Measurements from ENCODE around the gene HHIPL2. TPM values are rescaled to one million over a fixed set of nuclear protein-coding genes. Genes with fewer than 3 reads are reported as not detected.

The HHIPL2 gene
- total RNA-seq, 1 experiment from 2014 or later, result 14.7 TPM

DNA sequence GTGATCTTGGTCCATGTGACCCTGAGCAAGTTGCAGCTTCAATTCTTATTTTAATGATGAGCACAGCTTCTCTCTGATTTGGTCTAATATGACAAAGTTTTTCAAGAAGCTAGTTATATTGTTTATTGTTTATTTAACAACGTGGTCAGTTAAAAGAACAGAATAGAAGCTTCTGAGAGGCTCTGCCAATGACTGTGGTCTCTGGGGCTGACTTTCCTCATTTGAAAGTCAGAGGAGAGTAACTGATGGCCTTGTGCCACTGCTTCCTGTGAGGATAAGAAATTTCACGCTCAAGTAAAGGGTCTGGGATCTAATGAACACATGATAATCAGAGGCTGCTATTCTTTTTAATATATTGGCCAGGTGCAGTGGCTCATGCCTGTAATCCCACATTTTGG lies 7.3 kb downstream of the HHIPL2 start:
- 0 out of 2 replicates have a peak overlapping the region, but pooled peaks have one; percentile 12 for H3K27ac ChIP-seq (ENCODE audit: low read length)
- no peaks in the 10 kb centered on the region for H3K9me3 ChIP-seq (ENCODE audit: control insufficient read depth, insufficient read depth, low read depth, low read length)
- TF ChIP-seq POLR2AphosphoS5 (IDR thresholded peaks at IDR 0.05; ENCODE audit: low read depth, low read length), result no peak
- TF ChIP-seq TCF7L2 (IDR thresholded peaks at IDR 0.05; ENCODE audit: low read depth, low read length), result no peak
- TF ChIP-seq, protein P1, sequence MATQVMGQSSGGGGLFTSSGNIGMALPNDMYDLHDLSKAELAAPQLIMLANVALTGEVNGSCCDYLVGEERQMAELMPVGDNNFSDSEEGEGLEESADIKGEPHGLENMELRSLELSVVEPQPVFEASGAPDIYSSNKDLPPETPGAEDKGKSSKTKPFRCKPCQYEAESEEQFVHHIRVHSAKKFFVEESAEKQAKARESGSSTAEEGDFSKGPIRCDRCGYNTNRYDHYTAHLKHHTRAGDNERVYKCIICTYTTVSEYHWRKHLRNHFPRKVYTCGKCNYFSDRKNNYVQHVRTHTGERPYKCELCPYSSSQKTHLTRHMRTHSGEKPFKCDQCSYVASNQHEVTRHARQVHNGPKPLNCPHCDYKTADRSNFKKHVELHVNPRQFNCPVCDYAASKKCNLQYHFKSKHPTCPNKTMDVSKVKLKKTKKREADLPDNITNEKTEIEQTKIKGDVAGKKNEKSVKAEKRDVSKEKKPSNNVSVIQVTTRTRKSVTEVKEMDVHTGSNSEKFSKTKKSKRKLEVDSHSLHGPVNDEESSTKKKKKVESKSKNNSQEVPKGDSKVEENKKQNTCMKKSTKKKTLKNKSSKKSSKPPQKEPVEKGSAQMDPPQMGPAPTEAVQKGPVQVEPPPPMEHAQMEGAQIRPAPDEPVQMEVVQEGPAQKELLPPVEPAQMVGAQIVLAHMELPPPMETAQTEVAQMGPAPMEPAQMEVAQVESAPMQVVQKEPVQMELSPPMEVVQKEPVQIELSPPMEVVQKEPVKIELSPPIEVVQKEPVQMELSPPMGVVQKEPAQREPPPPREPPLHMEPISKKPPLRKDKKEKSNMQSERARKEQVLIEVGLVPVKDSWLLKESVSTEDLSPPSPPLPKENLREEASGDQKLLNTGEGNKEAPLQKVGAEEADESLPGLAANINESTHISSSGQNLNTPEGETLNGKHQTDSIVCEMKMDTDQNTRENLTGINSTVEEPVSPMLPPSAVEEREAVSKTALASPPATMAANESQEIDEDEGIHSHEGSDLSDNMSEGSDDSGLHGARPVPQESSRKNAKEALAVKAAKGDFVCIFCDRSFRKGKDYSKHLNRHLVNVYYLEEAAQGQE (IDR thresholded peaks at IDR 0.05; ENCODE audit: insufficient read depth in 1 of 2, low read depth in 2 of 2, low read length in 1 of 2), result no peak
- TF ChIP-seq, protein P2, sequence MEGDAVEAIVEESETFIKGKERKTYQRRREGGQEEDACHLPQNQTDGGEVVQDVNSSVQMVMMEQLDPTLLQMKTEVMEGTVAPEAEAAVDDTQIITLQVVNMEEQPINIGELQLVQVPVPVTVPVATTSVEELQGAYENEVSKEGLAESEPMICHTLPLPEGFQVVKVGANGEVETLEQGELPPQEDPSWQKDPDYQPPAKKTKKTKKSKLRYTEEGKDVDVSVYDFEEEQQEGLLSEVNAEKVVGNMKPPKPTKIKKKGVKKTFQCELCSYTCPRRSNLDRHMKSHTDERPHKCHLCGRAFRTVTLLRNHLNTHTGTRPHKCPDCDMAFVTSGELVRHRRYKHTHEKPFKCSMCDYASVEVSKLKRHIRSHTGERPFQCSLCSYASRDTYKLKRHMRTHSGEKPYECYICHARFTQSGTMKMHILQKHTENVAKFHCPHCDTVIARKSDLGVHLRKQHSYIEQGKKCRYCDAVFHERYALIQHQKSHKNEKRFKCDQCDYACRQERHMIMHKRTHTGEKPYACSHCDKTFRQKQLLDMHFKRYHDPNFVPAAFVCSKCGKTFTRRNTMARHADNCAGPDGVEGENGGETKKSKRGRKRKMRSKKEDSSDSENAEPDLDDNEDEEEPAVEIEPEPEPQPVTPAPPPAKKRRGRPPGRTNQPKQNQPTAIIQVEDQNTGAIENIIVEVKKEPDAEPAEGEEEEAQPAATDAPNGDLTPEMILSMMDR (IDR thresholded peaks at IDR 0.05), result no peak
- TF ChIP-seq SIN3A (IDR thresholded peaks at IDR 0.05; ENCODE audit: borderline replicate concordance, insufficient read depth, low read depth, low read length), result no peak
- ATAC-seq (no peak), DNase-seq (ENCODE audit: low read depth, low spot score) (no peak)
- H3K36me3 ChIP-seq (ENCODE audit: control insufficient read depth, insufficient read depth, low read length), result no peaks in the 10 kb centered on the region
- no peaks in the 10 kb centered on the region for H3K27me3 ChIP-seq (ENCODE audit: control insufficient read depth, insufficient read depth, low read length)
- CTCF ChIA-PET, result no interaction called here
- no TSS peak for BruUV-seq (replicated peaks)
- intact Hi-C loops (cut with micrococcal nuclease; ENCODE audit: unreplicated experiment), result no loop called here
- in situ Hi-C loops (cut with HindIII; ENCODE audit: low pct_unique_long_range_greater_than_20kb, low sequenced_read_pairs), result no loop called here
- H3K4me1 ChIP-seq (ENCODE audit: control insufficient read depth, insufficient read depth, low read length), result peaks cover 9% of the 10 kb centered on the region
- no peak overlapping the region for H3K4me3 ChIP-seq (ENCODE audit: low read depth in 2 of 2, low read length in 2 of 2)
- POLR2A ChIA-PET, result no interaction called here

- CTCF ChIA-PET, result no interaction called here
- POLR2A ChIA-PET, result no interaction called here
- BruUV-seq (replicated peaks), result no TSS peak
- H3K9me3 ChIP-seq (ENCODE audit: control insufficient read depth, insufficient read depth, low read depth, low read length), result no peaks in the 10 kb centered on the region
- peaks cover 4% of the 10 kb centered on the region for H3K4me1 ChIP-seq (ENCODE audit: control insufficient read depth, insufficient read depth, low read length)
- no peaks in the 10 kb centered on the region for H3K36me3 ChIP-seq (ENCODE audit: control insufficient read depth, insufficient read depth, low read length)
- no peaks in the 10 kb centered on the region for H3K27me3 ChIP-seq (ENCODE audit: control insufficient read depth, insufficient read depth, low read length)
- no peak overlapping the region for H3K4me3 ChIP-seq (ENCODE audit: low read depth in 2 of 2, low read length in 2 of 2)
- intact Hi-C loops (cut with micrococcal nuclease; ENCODE audit: unreplicated experiment), result no loop called here
- in situ Hi-C loops (cut with HindIII; ENCODE audit: low pct_unique_long_range_greater_than_20kb, low sequenced_read_pairs), result no loop called here
- ATAC-seq, result no peak
- no peak for DNase-seq (ENCODE audit: low read depth, low spot score)
- no peak overlapping the region for H3K27ac ChIP-seq (ENCODE audit: low read length)
- TF ChIP-seq, protein P1 (IDR thresholded peaks at IDR 0.05; ENCODE audit: insufficient read depth in 1 of 2, low read depth in 2 of 2, low read length in 1 of 2), result no peak
- TF ChIP-seq TCF7L2 (IDR thresholded peaks at IDR 0.05; ENCODE audit: low read depth, low read length) (no peak), POLR2AphosphoS5 (IDR thresholded peaks at IDR 0.05; ENCODE audit: low read depth, low read length) (no peak), SIN3A (IDR thresholded peaks at IDR 0.05; ENCODE audit: borderline replicate concordance, insufficient read depth, low read depth, low read length) (no peak)
- TF ChIP-seq, protein P2 (IDR thresholded peaks at IDR 0.05), result no peak
These were observed 7.8 kb downstream of the HHIPL2 start for GRCh38 chr1:222539951-222540597.
